Esophagus muscularis mucosa (tissue), 4 donors: ENCODE results near the gene PIP4K2A.

Experiments
- CTCF ChIP-seq, 3 experiments: fragments of 200-600 bp in 2 of 3; fragments of 450-650 bp in 1 of 3; sonication (generic) in 2 of 3; IDR thresholded peaks; one replicate each; pipeline ENCODE4 v1.5.1; 2017 to 2019; ENCODE audit warnings: antibody characterized with exemption in 3 of 3, mild to moderate bottlenecking in 2 of 3, moderate library complexity in 1 of 3
- EP300 ChIP-seq: sonication (generic); formaldehyde crosslinking; IDR thresholded peaks from one replicate; pipeline ENCODE4 v1.6.1; 2017; ENCODE audit warnings: antibody characterized with exemption
- POLR2A ChIP-seq: fragments of 450-650 bp; IDR thresholded peaks from one replicate; pipeline ENCODE4 v1.6.1; 2017; ENCODE audit warnings: antibody characterized with exemption, moderate library complexity, mild to moderate bottlenecking, low read depth
- POLR2AphosphoS5 ChIP-seq, 2 donors: sonication (generic); formaldehyde crosslinking; IDR thresholded peaks; one replicate each; pipeline ENCODE4 v1.6.1; 2017; ENCODE audit warnings: antibody characterized with exemption in 2 of 2

GRCh38 chr10:22550732-22551131 lies 163.6 kb downstream of the PIP4K2A start:
- TF ChIP-seq CTCF (IDR thresholded peaks at IDR 0.05) (peak; percentile 33 to 55 (median 39)), POLR2A (no peak), EP300 (no peak), POLR2AphosphoS5 (IDR thresholded peaks at IDR 0.05) (no peak)
